MCF 10A (cell line): ENCODE measurements around the gene PDHX. TPM values are rescaled to one million over a fixed set of nuclear protein-coding genes. Genes with fewer than 3 reads are reported as not detected.

Source experiments
- BruUV-seq: library from RNA; stranded (reverse); fragments of 400-500 nt; replicated peaks from 2 replicates; lab custom pipeline; 2021; lab: Mats Ljungman, UMichigan
- CTCF ChIA-PET: fragments of 300-600 bp; sonication (Branson Sonifier 250); formaldehyde crosslinking; extraction: SDS; loops from one replicate; lab custom pipeline; 2021; ENCODE audit warnings: antibody characterized with exemption, inconsistent platforms; lab: Yijun Ruan, JAX
- POLR2A ChIA-PET: fragments of 300-600, 350-650 bp; sonication (Branson Sonifier 250); formaldehyde crosslinking; extraction: SDS; loops from one replicate; lab custom pipeline; 2020; ENCODE audit warnings: antibody characterized with exemption, inconsistent platforms; lab: Yijun Ruan, JAX
- DNase-seq: peaks from one replicate; pipeline ENCODE4 v3.0.0-alpha.2; 2018; ENCODE audit not compliant: unreplicated experiment
- H3K27ac Mint-ChIP-seq: one replicate; pipeline ENCODE4 v1.8.0; 2022; ENCODE audit warnings: mild to moderate bottlenecking, low read depth, mixed read lengths; ENCODE audit not compliant: unreplicated experiment
- H3K27me3 Mint-ChIP-seq: one replicate; pipeline ENCODE4 v1.8.0; 2022; ENCODE audit warnings: mixed read lengths; ENCODE audit not compliant: insufficient read depth, unreplicated experiment
- H3K36me3 Mint-ChIP-seq: one replicate; pipeline ENCODE4 v1.8.0; 2022; ENCODE audit warnings: mild to moderate bottlenecking, moderate library complexity, mixed read lengths; ENCODE audit not compliant: insufficient read depth, unreplicated experiment
- H3K4me1 Mint-ChIP-seq: one replicate; pipeline ENCODE4 v1.8.0; 2022; ENCODE audit warnings: mixed read lengths; ENCODE audit not compliant: insufficient read depth, unreplicated experiment
- H3K4me3 Mint-ChIP-seq: one replicate; pipeline ENCODE4 v1.8.0; 2022; ENCODE audit warnings: mild to moderate bottlenecking, moderate library complexity, mixed read lengths; ENCODE audit not compliant: unreplicated experiment
- H3K9me3 Mint-ChIP-seq: one replicate; pipeline ENCODE4 v1.8.0; 2022; ENCODE audit warnings: mixed read lengths; ENCODE audit not compliant: unreplicated experiment
- CTCF ChIP-seq: fragments of 200-600 bp; IDR thresholded peaks from one replicate; pipeline ENCODE4 v1.8.0; 2022; ENCODE audit warnings: antibody characterized with exemption, mild to moderate bottlenecking; ENCODE audit not compliant: unreplicated experiment
- intact Hi-C: fragments of 100-400 bp; cut with micrococcal nuclease; formaldehyde crosslinking; loops from 2 replicates; pipeline ENCODE4 v1.14.1; 2022
- total RNA-seq: library from RNA; stranded (reverse); gene quantifications from 2 replicates; pipeline ENCODE4 v1.2.3, GENCODE V29; 2022

The PDHX gene
- total RNA-seq, 1 experiment from 2014 or later, result 35.9 TPM

GRCh38 chr11:35031346-35031745 lies 114.9 kb downstream of the PDHX start:
- no peaks in the 10 kb centered on the region for H3K9me3 Mint-ChIP-seq
- H3K4me3 Mint-ChIP-seq, result no peak overlapping the region

GRCh38 chr11:35031867-35032266 lies 115.4 kb downstream of the PDHX start:
- no peak overlapping the region for H3K4me3 Mint-ChIP-seq
- no peaks in the 10 kb centered on the region for H3K9me3 Mint-ChIP-seq
- no peaks in the 10 kb centered on the region for H3K36me3 Mint-ChIP-seq
- ChIA-PET POLR2A (interaction anchor here (0.5 to 4.4 kb wide), 15 partner anchors 10 to 147 kb away, joined by 3 to 61 read pairs (median 10); partner anchors contain the start of gene CD44), CTCF (interaction anchor here (0.5 to 3.5 kb wide), 10 partner anchors 9 to 357 kb away, joined by 3 to 16 read pairs (median 3); no protein-coding TSS in a partner anchor)
- peak; percentile 54 for DNase-seq
- BruUV-seq, result no TSS peak
- no peak for TF ChIP-seq CTCF
- H3K27me3 Mint-ChIP-seq, result no peaks in the 10 kb centered on the region
- no peak overlapping the region for H3K27ac Mint-ChIP-seq
- H3K4me1 Mint-ChIP-seq, result peaks cover 31% of the 10 kb centered on the region
- intact Hi-C loops, result no loop called here

More at GRCh38 chr11:35031346-35031745, 114.9 kb downstream of the PDHX start:
- POLR2A ChIA-PET, result interaction anchor here (0.5 to 4.4 kb wide), 16 partner anchors 11 to 147 kb away, joined by 3 to 61 read pairs (median 10); partner anchors contain the start of gene CD44
- TF ChIP-seq CTCF, result no peak
- CTCF ChIA-PET, result interaction anchor here (0.5 to 3.5 kb wide), 11 partner anchors 9 to 358 kb away, joined by 3 to 16 read pairs (median 3); no protein-coding TSS in a partner anchor
- Mint-ChIP-seq H3K27me3 (no peaks in the 10 kb centered on the region), H3K36me3 (no peaks in the 10 kb centered on the region), H3K4me1 (peaks cover 31% of the 10 kb centered on the region), H3K27ac (peak overlapping the region; percentile 77)
- DNase-seq, result no peak
- BruUV-seq, result no TSS peak
- intact Hi-C loops, result no loop called here

DNA sequence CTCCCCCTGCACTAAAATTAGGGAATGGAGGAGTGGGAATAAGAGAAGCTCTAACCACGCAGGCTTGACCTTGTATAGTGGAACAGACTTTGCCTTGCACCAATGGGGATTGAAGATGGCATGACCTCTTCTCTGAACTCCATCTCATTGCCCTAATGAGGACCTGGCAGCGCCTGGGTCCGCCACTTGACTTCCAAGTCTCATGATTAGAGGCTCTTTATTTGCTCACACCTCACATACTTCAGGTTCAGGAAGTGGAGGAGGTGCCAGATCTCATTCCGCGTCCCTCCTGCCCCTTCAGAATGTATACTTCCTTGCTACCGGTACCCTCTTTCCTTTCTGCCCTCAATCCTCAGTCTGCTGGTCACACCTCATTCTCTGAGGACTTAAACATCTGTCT lies 116.6 kb downstream of the PDHX start:
- POLR2A ChIA-PET, result interaction anchor here (0.5 to 4.4 kb wide), 3 partner anchors 9 to 77 kb away, joined by 3 to 61 read pairs (median 41); no protein-coding TSS in a partner anchor

More for the DNA sequence above, 116.6 kb downstream of the PDHX start:
- no peaks in the 10 kb centered on the region for H3K9me3 Mint-ChIP-seq
- H3K4me1 Mint-ChIP-seq, result peaks cover 31% of the 10 kb centered on the region
- H3K27ac Mint-ChIP-seq, result no peak overlapping the region
- intact Hi-C loops, result no loop called here
- H3K4me3 Mint-ChIP-seq, result no peak overlapping the region
- no peaks in the 10 kb centered on the region for H3K36me3 Mint-ChIP-seq
- no peak for TF ChIP-seq CTCF
- no TSS peak for BruUV-seq
- no peak for DNase-seq
- CTCF ChIA-PET, result interaction anchor here (0.7 kb wide), 1 partner anchor 23 kb away, joined by 3 read pairs; no protein-coding TSS in a partner anchor
- no peaks in the 10 kb centered on the region for H3K27me3 Mint-ChIP-seq
